Breast epithelium (tissue), 4 donors: ENCODE results near the gene ASTN1. TPM values are rescaled to one million over a fixed set of nuclear protein-coding genes. Genes with fewer than 3 reads are reported as not detected.

Experiments used
- DNase-seq, 2 donors: peaks; one replicate each; pipeline ENCODE4 v3.0.0-alpha.2; 2019; ENCODE audit warnings: low spot score in 2 of 2
- H3K27ac ChIP-seq, 2 donors: fragments of 200-600 bp; sonication (generic) in 1 of 2; one replicate each; pipeline ENCODE4 v1.5.1; 2016 to 2019; ENCODE audit warnings: mild to moderate bottlenecking in 1 of 2
- H3K27me3 ChIP-seq, 2 donors: fragments of 200-600 bp; sonication (generic) in 1 of 2; one replicate each; pipeline versions ENCODE4 v1.5.1 to v1.6.0; 2017 to 2019; ENCODE audit warnings: control low read depth in 1 of 2, mild to moderate bottlenecking in 1 of 2
- H3K36me3 ChIP-seq: fragments of 200-600 bp; one replicate; pipeline ENCODE4 v1.5.1; 2019
- H3K4me1 ChIP-seq, 2 donors: fragments of 200-600 bp; sonication (generic); one replicate each; pipeline ENCODE4 v1.5.1; 2016 to 2019; ENCODE audit warnings: control low read depth in 1 of 2
- H3K4me3 ChIP-seq, 3 donors: fragments of 200-600 bp; sonication (generic); 1 replicate in 2 of 3; 2 replicates in 1 of 3; pipeline ENCODE4 v1.5.1; 2016 to 2019; ENCODE audit warnings: mild to moderate bottlenecking in 3 of 3, moderate library complexity in 2 of 3
- H3K9me3 ChIP-seq, 2 donors: fragments of 200-600 bp; sonication (generic) in 1 of 2; one replicate each; pipeline ENCODE4 v1.5.1; 2016 to 2019; ENCODE audit warnings: control low read depth in 1 of 2
- POLR2A ChIP-seq: fragments of 450-650 bp; IDR thresholded peaks from one replicate; pipeline ENCODE4 v1.6.1; 2016; ENCODE audit warnings: antibody characterized with exemption, mild to moderate bottlenecking, moderate library complexity
- POLR2AphosphoS5 ChIP-seq, 3 donors: sonication (generic); formaldehyde crosslinking; IDR thresholded peaks; one replicate each; pipeline ENCODE4 v1.6.1; 2017; ENCODE audit warnings: antibody characterized with exemption in 3 of 3
- intact Hi-C: fragments of 100-400 bp; cut with DNase I; formaldehyde crosslinking; loops from one replicate; pipeline ENCODE4 v1.15.1; 2023; ENCODE audit warnings: low total_unique reads
- total RNA-seq, 3 donors: library from RNA; depleted of rRNA; stranded (reverse); fragments of >200 nt; gene quantifications; one replicate each; pipeline ENCODE4 v1.1.0, GENCODE V29; 2016
- TF ChIP-seq, protein P1 (sequence below), 3 donors: fragments of 450-650 bp; IDR thresholded peaks; one replicate each; pipeline ENCODE4 v1.5.1; 2016 to 2017; ENCODE audit warnings: antibody characterized with exemption in 3 of 3, mild to moderate bottlenecking in 3 of 3, moderate library complexity in 3 of 3

ASTN1 gene
- total RNA-seq, 3 donors from 2014 or later, result 0.16 to 1.5 (median 0.33) TPM

DNA sequence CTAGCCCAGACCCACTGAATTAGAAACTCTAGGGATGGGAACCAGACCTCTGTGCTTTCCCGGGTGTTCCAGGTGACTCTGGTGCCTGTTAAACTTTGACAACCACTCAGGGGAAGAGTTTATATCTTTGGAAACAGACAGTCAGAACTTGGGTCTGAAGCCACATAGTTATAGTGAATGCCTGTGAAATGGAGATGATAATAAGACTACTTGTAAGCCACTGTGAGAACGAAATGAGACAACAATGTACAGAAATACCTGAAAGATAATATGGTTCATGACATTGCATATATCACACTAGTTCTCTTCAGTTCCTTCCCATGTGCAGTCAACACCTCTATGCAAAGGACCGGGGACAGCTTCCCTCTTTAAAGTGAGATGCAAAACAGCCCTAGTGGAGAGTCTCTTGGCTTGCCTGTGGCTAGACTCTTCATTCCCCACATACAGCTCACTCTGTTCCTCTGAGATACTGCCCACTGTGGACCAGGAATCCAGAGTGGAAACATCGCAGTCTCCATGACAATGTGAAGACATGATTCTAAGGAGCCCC is 287.5 kb downstream of the ASTN1 start:
- no peaks in the 10 kb centered on the region for H3K4me1 ChIP-seq
- no peak for DNase-seq
- H3K36me3 ChIP-seq, result no peaks in the 10 kb centered on the region
- TF ChIP-seq POLR2A (no peak), POLR2AphosphoS5 (IDR thresholded peaks at IDR 0.05) (no peak)
- TF ChIP-seq, protein P1, sequence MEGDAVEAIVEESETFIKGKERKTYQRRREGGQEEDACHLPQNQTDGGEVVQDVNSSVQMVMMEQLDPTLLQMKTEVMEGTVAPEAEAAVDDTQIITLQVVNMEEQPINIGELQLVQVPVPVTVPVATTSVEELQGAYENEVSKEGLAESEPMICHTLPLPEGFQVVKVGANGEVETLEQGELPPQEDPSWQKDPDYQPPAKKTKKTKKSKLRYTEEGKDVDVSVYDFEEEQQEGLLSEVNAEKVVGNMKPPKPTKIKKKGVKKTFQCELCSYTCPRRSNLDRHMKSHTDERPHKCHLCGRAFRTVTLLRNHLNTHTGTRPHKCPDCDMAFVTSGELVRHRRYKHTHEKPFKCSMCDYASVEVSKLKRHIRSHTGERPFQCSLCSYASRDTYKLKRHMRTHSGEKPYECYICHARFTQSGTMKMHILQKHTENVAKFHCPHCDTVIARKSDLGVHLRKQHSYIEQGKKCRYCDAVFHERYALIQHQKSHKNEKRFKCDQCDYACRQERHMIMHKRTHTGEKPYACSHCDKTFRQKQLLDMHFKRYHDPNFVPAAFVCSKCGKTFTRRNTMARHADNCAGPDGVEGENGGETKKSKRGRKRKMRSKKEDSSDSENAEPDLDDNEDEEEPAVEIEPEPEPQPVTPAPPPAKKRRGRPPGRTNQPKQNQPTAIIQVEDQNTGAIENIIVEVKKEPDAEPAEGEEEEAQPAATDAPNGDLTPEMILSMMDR (IDR thresholded peaks at IDR 0.05), result no peak
- no peak overlapping the region for H3K4me3 ChIP-seq
- no peaks in the 10 kb centered on the region for H3K27me3 ChIP-seq
- no peak overlapping the region for H3K27ac ChIP-seq
- intact Hi-C loops, result no loop called here
- no peaks in the 10 kb centered on the region for H3K9me3 ChIP-seq

DNA sequence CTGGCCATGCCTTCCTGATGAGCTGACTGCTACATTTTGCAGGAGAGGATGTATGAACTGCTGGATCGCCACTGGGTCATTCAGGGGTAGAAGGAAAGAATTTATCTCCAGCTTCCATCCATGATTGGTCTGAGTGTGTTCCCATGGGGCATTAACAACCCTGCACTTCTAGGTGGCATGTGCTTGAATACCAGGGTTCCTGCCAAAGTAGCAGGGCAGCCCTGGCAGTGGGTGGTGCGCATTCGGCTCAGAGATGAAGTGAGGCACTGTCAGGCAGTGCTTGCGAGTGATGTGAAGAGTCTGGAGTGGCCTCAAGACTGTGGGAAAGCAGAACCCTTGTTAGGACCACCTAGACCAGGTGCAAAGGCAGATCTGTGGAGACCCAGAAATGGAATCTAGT is 294.9 kb downstream of the ASTN1 start:
- no peak overlapping the region for H3K4me3 ChIP-seq
- no peak for DNase-seq
- intact Hi-C loops, result no loop called here
- H3K4me1 ChIP-seq, result no peaks in the 10 kb centered on the region
- H3K36me3 ChIP-seq, result no peaks in the 10 kb centered on the region
- H3K27ac ChIP-seq, result no peak overlapping the region
- no peaks in the 10 kb centered on the region for H3K9me3 ChIP-seq
- no peaks in the 10 kb centered on the region for H3K27me3 ChIP-seq
- no peak for TF ChIP-seq POLR2AphosphoS5 (IDR thresholded peaks at IDR 0.05)

DNA sequence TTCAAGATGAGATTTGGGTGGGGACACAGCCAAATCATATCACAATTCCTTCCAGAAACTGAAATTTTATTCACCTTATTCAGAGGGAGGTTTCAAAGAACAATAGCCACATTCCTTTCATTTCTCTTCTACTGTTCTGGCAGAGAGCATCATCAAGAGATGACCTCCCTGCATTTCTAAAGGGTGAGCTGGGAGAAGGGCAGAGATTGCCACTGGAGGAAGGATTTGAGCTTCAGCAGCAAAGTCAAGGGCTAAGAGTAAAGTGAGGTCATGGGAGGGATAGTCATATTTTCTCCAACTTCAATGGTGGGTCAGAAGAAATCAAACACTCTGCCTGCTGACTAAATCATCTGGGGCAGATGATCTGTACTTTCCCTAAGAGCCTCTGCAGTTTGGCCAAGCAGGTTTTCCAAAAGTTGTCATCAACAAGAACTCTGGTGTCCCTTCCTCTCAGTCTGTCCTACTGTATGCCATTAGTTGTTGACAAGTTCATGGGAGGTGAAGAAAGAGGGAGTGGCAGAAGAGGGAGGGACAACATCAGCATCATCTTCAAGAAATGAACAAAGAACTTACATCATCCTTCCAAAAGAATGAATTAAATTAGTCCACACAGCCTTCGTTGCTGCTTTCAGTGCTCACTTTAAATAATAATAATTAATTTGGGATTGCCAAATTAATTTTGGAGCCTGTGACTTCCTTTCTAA is 298.3 kb downstream of the ASTN1 start:
- Histone ChIP-seq H3K4me3 (no peak overlapping the region), H3K4me1 (no peaks in the 10 kb centered on the region), H3K27me3 (no peaks in the 10 kb centered on the region), H3K36me3 (no peaks in the 10 kb centered on the region), H3K27ac (no peak overlapping the region), H3K9me3 (no peaks in the 10 kb centered on the region)
- DNase-seq, result no peak
- no peak for TF ChIP-seq POLR2AphosphoS5 (IDR thresholded peaks at IDR 0.05)
- no peak for TF ChIP-seq POLR2A
- TF ChIP-seq, protein P1 (IDR thresholded peaks at IDR 0.05), result no peak
- intact Hi-C loops, result no loop called here

DNA sequence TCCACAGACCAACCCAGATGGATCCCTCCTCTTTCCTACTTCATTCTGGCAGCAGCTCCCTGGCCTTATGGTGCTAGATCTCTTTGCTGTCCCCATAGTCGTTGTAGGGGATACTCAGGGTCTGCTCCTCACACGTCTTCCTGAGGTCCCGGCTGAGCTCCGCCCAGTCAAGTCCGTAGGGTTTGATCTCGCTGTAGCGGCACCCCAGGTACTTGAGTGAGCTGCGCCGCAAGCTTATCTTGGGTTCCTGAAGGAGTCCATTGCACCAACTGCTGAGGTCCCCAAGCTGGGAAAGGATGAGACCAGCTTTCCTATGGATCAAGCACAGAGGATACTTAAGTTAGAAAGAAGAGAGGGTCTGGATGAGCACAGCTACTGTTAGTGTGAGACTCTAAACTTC is 300.3 kb downstream of the ASTN1 start:
- H3K4me1 ChIP-seq, result no peaks in the 10 kb centered on the region
- no peak for DNase-seq
- no peaks in the 10 kb centered on the region for H3K36me3 ChIP-seq
- no peak overlapping the region for H3K4me3 ChIP-seq
- H3K27me3 ChIP-seq, result no peaks in the 10 kb centered on the region
- TF ChIP-seq POLR2AphosphoS5 (IDR thresholded peaks at IDR 0.05) (no peak), POLR2A (no peak)
- TF ChIP-seq, protein P1 (IDR thresholded peaks at IDR 0.05), result no peak
- no peaks in the 10 kb centered on the region for H3K9me3 ChIP-seq
- H3K27ac ChIP-seq, result no peak overlapping the region
- intact Hi-C loops, result no loop called here

DNA sequence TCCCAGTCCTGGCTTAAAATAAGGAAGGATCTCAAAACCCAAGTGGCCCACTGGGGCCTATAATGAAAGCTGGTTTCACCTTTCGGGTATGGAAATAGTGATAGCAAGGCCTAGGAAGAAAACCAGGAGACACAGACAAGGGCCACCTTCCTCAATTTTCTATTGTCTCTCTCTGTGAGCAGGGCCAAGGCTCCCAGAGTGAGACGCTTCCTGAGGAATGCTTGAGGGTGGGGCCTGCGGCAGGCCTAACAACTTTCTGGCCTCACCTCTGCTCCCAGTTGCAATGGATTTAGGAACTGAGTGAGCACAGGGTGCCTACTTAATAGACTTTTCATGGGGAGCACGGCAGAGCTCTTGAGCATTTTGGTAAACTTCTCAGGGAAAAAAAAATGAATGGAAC is 300.9 kb downstream of the ASTN1 start:
- H3K4me1 ChIP-seq, result no peaks in the 10 kb centered on the region
- no peak for DNase-seq
- no peak overlapping the region for H3K27ac ChIP-seq
- TF ChIP-seq, protein P1 (IDR thresholded peaks at IDR 0.05), result no peak
- H3K9me3 ChIP-seq, result no peaks in the 10 kb centered on the region
- no peak overlapping the region for H3K4me3 ChIP-seq
- no peaks in the 10 kb centered on the region for H3K27me3 ChIP-seq
- intact Hi-C loops, result no loop called here
- H3K36me3 ChIP-seq, result no peaks in the 10 kb centered on the region
